Gastrocnemius medialis (tissue), 4 donors: ENCODE results near the gene KIF5A. TPM values are rescaled to one million over a fixed set of nuclear protein-coding genes. Genes with fewer than 3 reads are reported as not detected.

Experiments
- ATAC-seq, 2 donors: fragments of 150-250 bp; one replicate each; pipeline ENCODE4 v1.9.1; 2016
- DNase-seq, 2 donors: peaks; one replicate each; pipeline ENCODE4 v3.0.0-alpha.2; 2019
- H3K27ac ChIP-seq, 4 donors: fragments of 200-600 bp; sonication (generic); 1 replicate in 1 of 4; 2 replicates in 3 of 4; pipeline ENCODE4 v1.5.1; 2016 to 2018; ENCODE audit warnings: mild to moderate bottlenecking in 2 of 4, moderate library complexity in 1 of 4
- H3K27me3 ChIP-seq, 3 donors: fragments of 200-600 bp; sonication (generic) in 2 of 3; 1 replicate in 1 of 3; 2 replicates in 2 of 3; pipeline versions ENCODE4 v1.5.1 to v1.6.0; 2016 to 2019; ENCODE audit warnings: mild to moderate bottlenecking in 1 of 3, moderate library complexity in 1 of 3
- H3K36me3 ChIP-seq, 2 donors: fragments of 200-600 bp; sonication (generic) in 1 of 2; one replicate each; pipeline ENCODE4 v1.5.1; 2017 to 2018
- H3K4me1 ChIP-seq, 2 donors: fragments of 200-600 bp; sonication (generic) in 1 of 2; one replicate each; pipeline ENCODE4 v1.5.1; 2016 to 2017; ENCODE audit warnings: mild to moderate bottlenecking in 2 of 2
- H3K4me3 ChIP-seq, 4 donors: fragments of 200-600 bp; sonication (generic) in 3 of 4; 1 replicate in 1 of 4; 2 replicates in 3 of 4; pipeline ENCODE4 v1.5.1; 2016 to 2019; ENCODE audit warnings: mild to moderate bottlenecking in 2 of 4
- H3K9me3 ChIP-seq, 3 donors: fragments of 200-600 bp; sonication (generic) in 2 of 3; 1 replicate in 1 of 3; 2 replicates in 2 of 3; pipeline ENCODE4 v1.5.1; 2016 to 2019
- POLR2A ChIP-seq, 2 donors: fragments of 450-650 bp; IDR thresholded peaks; one replicate each; pipeline ENCODE4 v1.6.1; 2017; ENCODE audit warnings: antibody characterized with exemption in 2 of 2, mild to moderate bottlenecking in 2 of 2, moderate library complexity in 2 of 2
- in situ Hi-C, 4 donors: fragments of 200-750 bp; cut with MboI; loops; one replicate each; pipeline versions ENCODE4 v1.15.0 to v1.8.0; 2017; ENCODE audit warnings: low sequenced_read_pairs in 4 of 4
- intact Hi-C: fragments of 100-400 bp; cut with DNase I; formaldehyde crosslinking; loops from one replicate; pipeline ENCODE4 v1.15.1; 2023; ENCODE audit warnings: low total_unique reads
- total RNA-seq, 4 donors: library from RNA; depleted of rRNA; stranded (reverse); fragments of >200 nt; gene quantifications; one replicate each; pipeline versions ENCODE4 v1.1.0 to v1.2.3, GENCODE V29; 2016
- TF ChIP-seq, protein P1 (sequence below), 5 experiments: fragments of 450-650 bp in 3 of 5; fragments of 200-600 bp in 2 of 5; sonication (generic) in 2 of 5; IDR thresholded peaks in 4 of 5; conservative IDR thresholded peaks in 1 of 5; 1 replicate in 4 of 5; 2 replicates in 1 of 5; pipeline ENCODE4 v1.5.1; 2016 to 2019; ENCODE audit warnings: antibody characterized with exemption in 5 of 5, mild to moderate bottlenecking in 3 of 5, moderate library complexity in 3 of 5

The KIF5A gene
- total RNA-seq, 4 donors from 2014 or later: 0.09 to 0.36 TPM; not detected in 2

DNA sequence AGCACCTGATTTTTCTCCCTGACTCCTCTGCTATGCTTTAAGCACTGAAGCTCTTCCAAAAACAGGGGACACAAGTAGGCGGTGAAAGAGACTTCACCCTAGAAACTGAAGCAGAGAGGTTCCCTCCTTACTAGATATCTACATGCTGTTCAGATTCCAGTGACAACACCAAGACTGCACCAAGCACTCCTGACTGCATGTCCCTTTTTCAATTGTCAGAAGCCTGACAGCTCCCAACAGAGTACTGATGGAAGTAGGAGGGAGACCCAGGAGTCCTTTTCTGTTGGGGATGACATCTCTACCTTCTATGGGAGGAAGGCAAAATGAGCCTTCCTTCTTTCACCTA is 13.3 kb upstream of the KIF5A start:
- Histone ChIP-seq H3K27me3 (no peaks in the 10 kb centered on the region), H3K4me3 (no peak overlapping the region), H3K27ac (no peak overlapping the region), H3K36me3 (peaks cover 2 to 75% of the 10 kb centered on the region in 2 donors), H3K4me1 (no peaks in the 10 kb centered on the region), H3K9me3 (no peaks in the 10 kb centered on the region)
- ATAC-seq (no peak), DNase-seq (no peak)
- TF ChIP-seq POLR2A (IDR thresholded peaks at IDR 0.05): no peak
- TF ChIP-seq, protein P1, sequence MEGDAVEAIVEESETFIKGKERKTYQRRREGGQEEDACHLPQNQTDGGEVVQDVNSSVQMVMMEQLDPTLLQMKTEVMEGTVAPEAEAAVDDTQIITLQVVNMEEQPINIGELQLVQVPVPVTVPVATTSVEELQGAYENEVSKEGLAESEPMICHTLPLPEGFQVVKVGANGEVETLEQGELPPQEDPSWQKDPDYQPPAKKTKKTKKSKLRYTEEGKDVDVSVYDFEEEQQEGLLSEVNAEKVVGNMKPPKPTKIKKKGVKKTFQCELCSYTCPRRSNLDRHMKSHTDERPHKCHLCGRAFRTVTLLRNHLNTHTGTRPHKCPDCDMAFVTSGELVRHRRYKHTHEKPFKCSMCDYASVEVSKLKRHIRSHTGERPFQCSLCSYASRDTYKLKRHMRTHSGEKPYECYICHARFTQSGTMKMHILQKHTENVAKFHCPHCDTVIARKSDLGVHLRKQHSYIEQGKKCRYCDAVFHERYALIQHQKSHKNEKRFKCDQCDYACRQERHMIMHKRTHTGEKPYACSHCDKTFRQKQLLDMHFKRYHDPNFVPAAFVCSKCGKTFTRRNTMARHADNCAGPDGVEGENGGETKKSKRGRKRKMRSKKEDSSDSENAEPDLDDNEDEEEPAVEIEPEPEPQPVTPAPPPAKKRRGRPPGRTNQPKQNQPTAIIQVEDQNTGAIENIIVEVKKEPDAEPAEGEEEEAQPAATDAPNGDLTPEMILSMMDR (IDR thresholded peaks at IDR 0.05 in 4 of 5, conservative IDR thresholded peaks at IDR 0.05 in 1 of 5): no peak
- intact Hi-C loops (no loop called here), in situ Hi-C loops (no loop called here)

DNA sequence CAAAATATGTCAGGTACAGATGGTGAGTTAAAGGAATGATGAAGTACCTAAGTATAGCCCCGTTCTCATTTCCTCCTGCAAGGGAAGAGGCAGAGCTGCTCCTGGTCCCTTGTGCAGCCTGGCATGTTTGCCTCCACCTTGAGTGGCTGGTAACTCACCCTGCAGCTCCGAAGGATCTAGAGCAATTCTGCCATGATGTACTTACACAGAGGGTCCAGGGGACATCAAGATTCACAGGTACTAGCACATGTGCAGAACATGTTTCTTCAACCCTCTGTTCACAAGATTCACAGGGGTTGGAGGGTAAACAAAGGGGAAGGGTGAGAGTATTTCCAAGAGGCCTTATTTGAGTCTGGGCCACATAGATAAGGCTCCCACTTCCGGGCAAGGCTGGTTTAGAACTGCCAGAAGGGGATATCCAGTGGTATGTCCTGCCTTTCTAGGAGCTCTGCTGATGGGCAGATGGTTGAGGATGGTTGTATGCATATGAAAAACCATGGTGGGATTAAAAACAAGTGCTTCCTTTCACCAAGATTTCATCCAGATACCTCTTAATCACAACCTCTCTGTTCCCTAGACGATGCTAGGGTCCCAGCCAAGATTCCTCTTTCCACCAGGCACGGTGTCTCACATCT is 10.6 kb upstream of the KIF5A start:
- ATAC-seq (no peak), DNase-seq (no peak)
- TF ChIP-seq POLR2A (IDR thresholded peaks at IDR 0.05): no peak
- TF ChIP-seq, protein P1 (IDR thresholded peaks at IDR 0.05 in 4 of 5, conservative IDR thresholded peaks at IDR 0.05 in 1 of 5): no peak
- no peaks in the 10 kb centered on the region for H3K4me1 ChIP-seq
- H3K4me3 ChIP-seq: no peak overlapping the region
- peaks cover 0 to 62% of the 10 kb centered on the region in 2 donors for H3K36me3 ChIP-seq
- in situ Hi-C loops (no loop called here), intact Hi-C loops (no loop called here)
- no peak overlapping the region for H3K27ac ChIP-seq
- no peaks in the 10 kb centered on the region for H3K27me3 ChIP-seq
- H3K9me3 ChIP-seq: no peaks in the 10 kb centered on the region

DNA sequence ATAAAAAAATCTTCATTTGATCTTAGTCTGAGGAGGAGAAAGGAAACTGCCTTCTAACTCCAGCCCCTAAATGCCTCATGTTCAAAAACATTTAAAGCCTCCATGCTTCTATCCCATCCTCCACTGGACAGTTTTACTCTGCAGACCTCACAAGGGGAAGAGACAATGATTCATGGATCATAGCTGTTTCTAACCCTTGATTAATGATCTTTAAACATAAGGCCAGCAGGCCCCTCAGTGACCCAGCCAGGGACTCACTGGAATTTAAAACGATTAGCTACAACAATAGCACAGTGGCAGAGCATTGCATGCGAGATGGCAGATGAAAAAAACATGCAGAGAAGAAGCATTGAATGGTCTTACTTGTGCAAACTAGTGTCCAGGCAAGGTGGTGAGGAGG is 8.8 kb upstream of the KIF5A start:
- Histone ChIP-seq H3K27ac (no peak overlapping the region), H3K9me3 (no peaks in the 10 kb centered on the region), H3K36me3 (peaks cover 0 to 47% of the 10 kb centered on the region in 2 donors), H3K27me3 (no peaks in the 10 kb centered on the region), H3K4me3 (no peak overlapping the region), H3K4me1 (peaks cover 11 to 12% of the 10 kb centered on the region in 2 donors)
- in situ Hi-C loops (no loop called here), intact Hi-C loops (no loop called here)
- no peak for DNase-seq
- no peak for ATAC-seq
- no peak for TF ChIP-seq POLR2A (IDR thresholded peaks at IDR 0.05)
- TF ChIP-seq, protein P1 (IDR thresholded peaks at IDR 0.05 in 4 of 5, conservative IDR thresholded peaks at IDR 0.05 in 1 of 5): no peak

DNA sequence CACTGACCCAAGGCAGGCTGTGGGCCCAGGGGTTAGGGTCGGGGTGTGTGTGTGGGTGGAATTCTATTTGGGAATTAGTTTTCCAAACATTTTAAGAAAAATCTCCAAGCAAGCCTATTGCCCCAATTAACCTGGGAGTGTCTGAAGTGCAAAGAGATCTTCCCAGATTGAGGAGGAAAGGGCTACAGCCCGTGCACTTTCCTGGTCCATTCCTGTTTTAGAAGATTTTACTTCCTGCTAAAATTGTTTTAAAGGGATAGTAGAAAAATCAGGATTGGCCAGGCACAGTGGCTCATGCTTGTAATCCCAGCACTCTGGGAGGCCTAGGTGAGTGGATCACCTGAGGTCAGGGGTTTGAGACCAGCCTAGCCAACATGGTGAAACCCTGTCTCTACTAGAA is 8.1 kb upstream of the KIF5A start:
- peaks cover 15 to 16% of the 10 kb centered on the region in 2 donors for H3K4me1 ChIP-seq
- ATAC-seq (no peak), DNase-seq (no peak)
- peaks cover 0 to 47% of the 10 kb centered on the region in 2 donors for H3K36me3 ChIP-seq
- intact Hi-C loops (no loop called here), in situ Hi-C loops (no loop called here)
- H3K9me3 ChIP-seq: no peaks in the 10 kb centered on the region
- no peak overlapping the region for H3K4me3 ChIP-seq
- no peaks in the 10 kb centered on the region for H3K27me3 ChIP-seq
- TF ChIP-seq, protein P1 (IDR thresholded peaks at IDR 0.05 in 4 of 5, conservative IDR thresholded peaks at IDR 0.05 in 1 of 5): no peak
- TF ChIP-seq POLR2A (IDR thresholded peaks at IDR 0.05): no peak
- no peak overlapping the region for H3K27ac ChIP-seq

DNA sequence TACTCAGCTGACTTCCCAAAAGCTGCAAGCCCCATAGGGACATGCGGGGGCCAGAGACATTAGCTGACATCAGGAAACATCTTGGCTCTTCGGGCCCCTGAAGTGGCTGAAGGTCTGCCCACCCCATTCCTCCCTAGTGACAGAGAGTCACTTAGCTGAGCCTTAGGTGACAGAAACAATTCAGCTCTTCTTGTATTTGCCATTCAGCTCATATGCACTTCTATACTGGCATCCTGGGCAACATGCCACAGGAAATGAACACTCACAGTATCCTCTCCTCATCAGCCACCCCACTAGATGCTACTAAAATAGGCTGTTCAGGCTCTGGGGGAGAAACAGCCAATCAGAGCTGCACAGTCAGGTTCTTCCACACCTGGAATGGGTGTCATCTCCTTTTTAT is 6.3 kb upstream of the KIF5A start:
- peaks cover 0 to 37% of the 10 kb centered on the region in 2 donors for H3K36me3 ChIP-seq
- intact Hi-C loops: no loop called here

More for the DNA sequence above, 6.3 kb upstream of the KIF5A start:
- ATAC-seq (no peak), DNase-seq (no peak)
- no peak overlapping the region for H3K4me3 ChIP-seq
- H3K4me1 ChIP-seq: peaks cover 15 to 19% of the 10 kb centered on the region in 2 donors
- TF ChIP-seq, protein P1 (IDR thresholded peaks at IDR 0.05 in 4 of 5, conservative IDR thresholded peaks at IDR 0.05 in 1 of 5): no peak
- TF ChIP-seq POLR2A (IDR thresholded peaks at IDR 0.05): no peak
- H3K27ac ChIP-seq: peak overlapping the region in 1 of 4 donors; percentile 8
- in situ Hi-C loops: no loop called here
- H3K27me3 ChIP-seq: peaks cover 0 to 5% (median 4%) of the 10 kb centered on the region in 3 donors
- no peaks in the 10 kb centered on the region for H3K9me3 ChIP-seq
